ENCODE results near the gene ATRNL1. TPM values are rescaled to one million over a fixed set of nuclear protein-coding genes. Genes with fewer than 3 reads are reported as not detected.

ATRNL1 gene
- total RNA-seq, 1 experiment from 2014 or later = 28.7 TPM

DNA sequence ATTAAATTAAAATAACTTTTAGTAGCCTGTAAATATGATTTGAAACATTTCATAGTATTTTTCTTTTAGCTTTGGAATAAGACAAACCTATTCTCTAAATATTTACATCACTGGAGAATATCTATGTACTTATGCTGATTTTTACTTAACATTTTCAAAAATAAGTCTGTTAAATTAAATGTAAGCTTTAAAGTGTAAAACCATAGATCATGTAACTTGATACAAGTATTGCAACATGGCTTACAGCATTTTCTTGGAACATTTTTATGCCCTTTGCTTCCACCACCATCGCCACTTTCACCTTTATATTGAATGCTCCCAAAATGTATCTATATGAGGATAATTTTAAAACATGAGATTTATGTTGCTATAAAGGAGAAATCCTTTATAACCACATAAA is 752.8 kb downstream of the ATRNL1 start (continued):
- no peak for TF ChIP-seq TEAD1 (CRISPR knock-in tag; IDR thresholded peaks at IDR 0.05)
- TF ChIP-seq OVOL2 (CRISPR knock-in tag; IDR thresholded peaks at IDR 0.05; ENCODE audit: borderline replicate concordance) = no peak
- TF ChIP-seq, protein P1, sequence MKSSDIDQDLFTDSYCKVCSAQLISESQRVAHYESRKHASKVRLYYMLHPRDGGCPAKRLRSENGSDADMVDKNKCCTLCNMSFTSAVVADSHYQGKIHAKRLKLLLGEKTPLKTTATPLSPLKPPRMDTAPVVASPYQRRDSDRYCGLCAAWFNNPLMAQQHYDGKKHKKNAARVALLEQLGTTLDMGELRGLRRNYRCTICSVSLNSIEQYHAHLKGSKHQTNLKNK (CRISPR knock-in tag; IDR thresholded peaks at IDR 0.05) = no peak
- TF ChIP-seq TP53 (CRISPR knock-in tag; IDR thresholded peaks at IDR 0.05) = no peak
- TF ChIP-seq ZNF425 (CRISPR knock-in tag; conservative IDR thresholded peaks at IDR 0.05) = no peak
- no peak for TF ChIP-seq FOXP4 (CRISPR knock-in tag; IDR thresholded peaks at IDR 0.05)

DNA sequence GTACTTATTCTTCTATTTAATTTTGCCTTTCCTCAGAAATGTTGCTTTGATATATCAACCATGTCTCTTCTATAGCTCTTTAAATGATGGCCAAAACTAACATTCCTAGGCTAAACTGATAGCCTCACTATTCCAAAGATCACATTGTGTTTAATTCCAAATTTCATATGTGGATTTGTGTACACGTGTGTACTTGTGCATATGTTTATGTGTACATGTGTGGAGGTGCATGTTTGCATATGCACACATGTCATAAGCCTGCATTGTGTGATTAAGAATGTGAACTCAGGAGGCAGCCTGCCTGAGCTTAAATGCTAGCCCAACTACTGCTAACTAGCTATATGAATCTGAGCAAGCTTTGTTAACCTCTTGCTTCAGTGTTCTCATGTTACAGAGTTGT is 753.4 kb downstream of the ATRNL1 start:
- POLR2A ChIA-PET = no interaction called here
- CTCF ChIA-PET = no interaction called here
- DNase-seq (ENCODE audit: low spot score) = no peak
- H3K27me3 Mint-ChIP-seq (ENCODE audit: low read depth) = no peaks in the 10 kb centered on the region
- TF ChIP-seq ZNF138 (CRISPR knock-in tag; conservative IDR thresholded peaks at IDR 0.05) = no peak
- TF ChIP-seq ZNF232 (CRISPR knock-in tag; IDR thresholded peaks at IDR 0.05) = no peak
- TF ChIP-seq FOXK1 (CRISPR knock-in tag; IDR thresholded peaks at IDR 0.05) = no peak
- TF ChIP-seq FOXJ3 (CRISPR knock-in tag; IDR thresholded peaks at IDR 0.05; ENCODE audit: borderline replicate concordance) = no peak
- TF ChIP-seq GRHL2 (CRISPR knock-in tag; IDR thresholded peaks at IDR 0.05; ENCODE audit: insufficient replicate concordance, severe bottlenecking) = no peak
- TF ChIP-seq, protein P2, sequence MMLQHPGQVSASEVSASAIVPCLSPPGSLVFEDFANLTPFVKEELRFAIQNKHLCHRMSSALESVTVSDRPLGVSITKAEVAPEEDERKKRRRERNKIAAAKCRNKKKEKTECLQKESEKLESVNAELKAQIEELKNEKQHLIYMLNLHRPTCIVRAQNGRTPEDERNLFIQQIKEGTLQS (CRISPR knock-in tag; conservative IDR thresholded peaks at IDR 0.05) = no peak
- TF ChIP-seq PRRX2 (CRISPR knock-in tag; IDR thresholded peaks at IDR 0.05) = no peak
- no peak for TF ChIP-seq KAT7 (CRISPR knock-in tag; IDR thresholded peaks at IDR 0.05; ENCODE audit: borderline replicate concordance)
- no peak for ATAC-seq
- H3K27ac Mint-ChIP-seq = no peak overlapping the region
- no peaks in the 10 kb centered on the region for H3K9me3 Mint-ChIP-seq
- no peak overlapping the region for H3K4me3 Mint-ChIP-seq
- no peaks in the 10 kb centered on the region for H3K4me1 Mint-ChIP-seq
- no peaks in the 10 kb centered on the region for H3K36me3 Mint-ChIP-seq

GRCh38 chr10:115849197-115849596 is 756.0 kb downstream of the ATRNL1 start:
- Mint-ChIP-seq H3K27ac (no peak overlapping the region), H3K27me3 (ENCODE audit: low read depth) (no peaks in the 10 kb centered on the region), H3K9me3 (no peaks in the 10 kb centered on the region), H3K4me3 (no peak overlapping the region), H3K36me3 (no peaks in the 10 kb centered on the region), H3K4me1 (peaks cover 4% of the 10 kb centered on the region)
- POLR2A ChIA-PET = no interaction called here
- ATAC-seq (no peak), DNase-seq (ENCODE audit: low spot score) (no peak)
- TF ChIP-seq, protein P3, sequence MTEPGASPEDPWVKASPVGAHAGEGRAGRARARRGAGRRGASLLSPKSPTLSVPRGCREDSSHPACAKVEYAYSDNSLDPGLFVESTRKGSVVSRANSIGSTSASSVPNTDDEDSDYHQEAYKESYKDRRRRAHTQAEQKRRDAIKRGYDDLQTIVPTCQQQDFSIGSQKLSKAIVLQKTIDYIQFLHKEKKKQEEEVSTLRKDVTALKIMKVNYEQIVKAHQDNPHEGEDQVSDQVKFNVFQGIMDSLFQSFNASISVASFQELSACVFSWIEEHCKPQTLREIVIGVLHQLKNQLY (CRISPR knock-in tag; IDR thresholded peaks at IDR 0.05) = no peak
- CTCF ChIA-PET = no interaction called here

GRCh38 chr10:115850666-115851065 is 757.5 kb downstream of the ATRNL1 start:
- H3K27me3 Mint-ChIP-seq (ENCODE audit: low read depth) = no peaks in the 10 kb centered on the region
- no peaks in the 10 kb centered on the region for H3K36me3 Mint-ChIP-seq
- ATAC-seq (no peak), DNase-seq (ENCODE audit: low spot score) (no peak)
- H3K4me3 Mint-ChIP-seq = no peak overlapping the region
- POLR2A ChIA-PET = no interaction called here
- peaks cover 15% of the 10 kb centered on the region for H3K4me1 Mint-ChIP-seq
- H3K27ac Mint-ChIP-seq = no peak overlapping the region
- TF ChIP-seq NR3C1 (CRISPR knock-in tag; conservative IDR thresholded peaks at IDR 0.05; ENCODE audit: low read depth) = no peak
- TF ChIP-seq, protein P4, sequence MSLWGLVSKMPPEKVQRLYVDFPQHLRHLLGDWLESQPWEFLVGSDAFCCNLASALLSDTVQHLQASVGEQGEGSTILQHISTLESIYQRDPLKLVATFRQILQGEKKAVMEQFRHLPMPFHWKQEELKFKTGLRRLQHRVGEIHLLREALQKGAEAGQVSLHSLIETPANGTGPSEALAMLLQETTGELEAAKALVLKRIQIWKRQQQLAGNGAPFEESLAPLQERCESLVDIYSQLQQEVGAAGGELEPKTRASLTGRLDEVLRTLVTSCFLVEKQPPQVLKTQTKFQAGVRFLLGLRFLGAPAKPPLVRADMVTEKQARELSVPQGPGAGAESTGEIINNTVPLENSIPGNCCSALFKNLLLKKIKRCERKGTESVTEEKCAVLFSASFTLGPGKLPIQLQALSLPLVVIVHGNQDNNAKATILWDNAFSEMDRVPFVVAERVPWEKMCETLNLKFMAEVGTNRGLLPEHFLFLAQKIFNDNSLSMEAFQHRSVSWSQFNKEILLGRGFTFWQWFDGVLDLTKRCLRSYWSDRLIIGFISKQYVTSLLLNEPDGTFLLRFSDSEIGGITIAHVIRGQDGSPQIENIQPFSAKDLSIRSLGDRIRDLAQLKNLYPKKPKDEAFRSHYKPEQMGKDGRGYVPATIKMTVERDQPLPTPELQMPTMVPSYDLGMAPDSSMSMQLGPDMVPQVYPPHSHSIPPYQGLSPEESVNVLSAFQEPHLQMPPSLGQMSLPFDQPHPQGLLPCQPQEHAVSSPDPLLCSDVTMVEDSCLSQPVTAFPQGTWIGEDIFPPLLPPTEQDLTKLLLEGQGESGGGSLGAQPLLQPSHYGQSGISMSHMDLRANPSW (CRISPR knock-in tag; conservative IDR thresholded peaks at IDR 0.05; ENCODE audit: low read depth) = no peak
- TF ChIP-seq, protein P2 (CRISPR knock-in tag; conservative IDR thresholded peaks at IDR 0.05) = no peak
- TF ChIP-seq CREM (CRISPR knock-in tag; IDR thresholded peaks at IDR 0.05) = no peak
- TF ChIP-seq ZNF671 (CRISPR knock-in tag; IDR thresholded peaks at IDR 0.05) = no peak
- no peak for TF ChIP-seq TP53 (CRISPR knock-in tag; IDR thresholded peaks at IDR 0.05)
- H3K9me3 Mint-ChIP-seq = no peaks in the 10 kb centered on the region
- CTCF ChIA-PET = no interaction called here
